Mesendoderm (in vitro differentiated cells): ENCODE measurements around the gene PIWIL4.
A peak's percentile ranks its signal among the peaks of the same experiment; 100 is the strongest.

ENCODE experiments used
- DNase-seq: peaks from one replicate; pipeline ENCODE4 v3.0.0; 2013
- H2AK5ac ChIP-seq: 2 replicates; pipeline ENCODE4 v1.6.1; 2013; ENCODE audit warnings: low read length, inconsistent platforms
- H2BK120ac ChIP-seq: 2 replicates; pipeline ENCODE4 v1.6.1; 2013; ENCODE audit warnings: low read depth, mild to moderate bottlenecking, low read length, moderate library complexity, mixed read lengths
- H2BK15ac ChIP-seq: replicated peaks from 2 replicates; pipeline ENCODE4 v1.6.1; 2013; ENCODE audit warnings: low read depth, mild to moderate bottlenecking, moderate library complexity
- H2BK5ac ChIP-seq: 2 replicates; pipeline ENCODE4 v1.6.1; 2013; ENCODE audit warnings: low read length, inconsistent platforms
- H3K18ac ChIP-seq: 2 replicates; pipeline ENCODE4 v1.6.1; 2013; ENCODE audit warnings: mild to moderate bottlenecking, low read length, mixed read lengths
- H3K23ac ChIP-seq: one replicate; pipeline ENCODE4 v1.6.1; 2013; ENCODE audit warnings: low read length
- H3K27ac ChIP-seq: 2 replicates; pipeline ENCODE4 v1.5.1; 2013; ENCODE audit warnings: low read depth, mild to moderate bottlenecking, inconsistent platforms, low read length, moderate library complexity
- H3K27me3 ChIP-seq: 2 replicates; pipeline ENCODE4 v1.6.1; 2013; ENCODE audit warnings: low read length, control low read depth, mild to moderate bottlenecking, inconsistent platforms; ENCODE audit not compliant: insufficient read depth, poor library complexity
- H3K36me3 ChIP-seq: 2 replicates; pipeline ENCODE4 v1.6.1; 2013; ENCODE audit warnings: low read length, inconsistent platforms; ENCODE audit not compliant: control insufficient read depth, insufficient read depth
- H3K4ac ChIP-seq: one replicate; pipeline ENCODE4 v1.6.1; 2013; ENCODE audit warnings: low read depth, mild to moderate bottlenecking, low read length, moderate library complexity
- H3K4me1 ChIP-seq: 2 replicates; pipeline ENCODE4 v1.6.1; 2013; ENCODE audit warnings: low read depth, low read length, inconsistent platforms; ENCODE audit not compliant: control insufficient read depth
- H3K4me2 ChIP-seq: 2 replicates; pipeline ENCODE4 v1.6.1; 2013; ENCODE audit warnings: low read length
- H3K4me3 ChIP-seq: 2 replicates; pipeline ENCODE4 v1.5.1; 2013; ENCODE audit warnings: mild to moderate bottlenecking, low read length
- H3K56ac ChIP-seq: one replicate; pipeline ENCODE4 v1.6.1; 2013; ENCODE audit warnings: low read length
- H3K79me1 ChIP-seq: 2 replicates; pipeline ENCODE4 v1.6.1; 2013; ENCODE audit warnings: low read length, inconsistent platforms
- H3K79me2 ChIP-seq: 2 replicates; pipeline ENCODE4 v1.6.1; 2013; ENCODE audit warnings: mild to moderate bottlenecking, low read length; ENCODE audit not compliant: control insufficient read depth, insufficient read depth
- H3K9ac ChIP-seq: 2 replicates; pipeline ENCODE4 v1.6.1; 2013; ENCODE audit warnings: low read length, inconsistent platforms
- H4K5ac ChIP-seq: one replicate; pipeline ENCODE4 v1.6.1; 2013; ENCODE audit warnings: low read length
- H4K8ac ChIP-seq: one replicate; pipeline ENCODE4 v1.6.1; 2013; ENCODE audit warnings: low read depth, mild to moderate bottlenecking, control low read depth, low read length, moderate library complexity
- WGBS: extraction: QIAGEN DNeasy Blood & Tissue Kit; methylation state at CpG from one replicate; pipeline ENCODE4 v1.1.7; 2013; ENCODE audit warnings: low lambda C conversion rate, missing lambda C conversion rate; ENCODE audit not compliant: insufficient coverage; ENCODE audit errors: extremely low coverage; 5-methylcytosine and 5-hydroxymethylcytosine counted together

Gene PIWIL4

GRCh38 chr11:94636388-94636949 lies 69.3 kb downstream of the PIWIL4 start:
- H3K27me3 ChIP-seq, result no peaks in the 10 kb centered on the region
- no peak overlapping the region for H3K23ac ChIP-seq
- H3K4me2 ChIP-seq, result no peak overlapping the region
- H2BK120ac ChIP-seq, result no peak overlapping the region
- H4K5ac ChIP-seq, result no peak overlapping the region
- no peak overlapping the region for H2BK5ac ChIP-seq
- no peaks in the 10 kb centered on the region for H3K36me3 ChIP-seq
- WGBS, result no CpG with 5 or more reads among the region's 2 CpGs
- no peak overlapping the region for H3K27ac ChIP-seq
- no peak overlapping the region for H3K9ac ChIP-seq
- H3K79me2 ChIP-seq, result no peaks in the 10 kb centered on the region
- no peak overlapping the region for H3K4me3 ChIP-seq
- peak overlapping the region; percentile 63 for H3K56ac ChIP-seq
- H3K18ac ChIP-seq, result no peak overlapping the region
- no peak overlapping the region for H2AK5ac ChIP-seq
- H4K8ac ChIP-seq, result no peak overlapping the region
- H3K4ac ChIP-seq, result no peak overlapping the region
- no peak overlapping the region for H2BK15ac ChIP-seq
- H3K79me1 ChIP-seq, result peaks cover 2% of the 10 kb centered on the region
- peaks cover 20% of the 10 kb centered on the region for H3K4me1 ChIP-seq
- DNase-seq, result no peak

DNA sequence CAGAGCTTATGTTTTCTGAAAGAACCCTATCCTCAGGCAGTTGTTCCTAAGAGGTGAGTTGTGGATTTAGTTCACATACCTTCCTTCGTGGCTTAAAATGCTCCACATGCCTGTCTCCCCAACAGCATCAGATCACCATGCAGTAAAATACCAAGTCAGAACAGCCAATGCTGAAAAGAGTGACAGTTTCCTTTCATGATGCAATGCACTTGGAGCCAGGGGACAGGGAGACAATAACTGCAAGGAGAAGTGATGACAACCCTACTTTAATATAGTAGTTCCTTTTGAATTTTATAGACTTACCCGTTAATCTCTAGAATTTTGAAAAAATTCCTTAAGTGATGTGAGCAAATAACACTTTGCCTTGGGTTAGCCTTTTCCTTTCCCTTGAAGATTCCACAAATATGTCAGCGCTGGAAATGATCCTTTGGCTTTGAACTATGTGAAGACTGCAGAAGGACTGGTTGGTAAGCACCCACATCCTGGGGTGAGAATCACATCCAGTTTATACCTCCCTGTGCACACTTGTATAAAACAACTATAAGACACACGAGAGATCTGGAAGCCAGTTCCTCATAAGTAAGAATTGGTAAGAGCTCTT lies 71.2 kb downstream of the PIWIL4 start:
- H4K8ac ChIP-seq, result no peak overlapping the region
- peak overlapping the region; percentile 92 for H2BK5ac ChIP-seq
- H3K79me2 ChIP-seq, result no peaks in the 10 kb centered on the region
- H3K27me3 ChIP-seq, result no peaks in the 10 kb centered on the region
- H3K18ac ChIP-seq, result peak overlapping the region; percentile 76
- no peak overlapping the region for H4K5ac ChIP-seq
- no peak overlapping the region for H3K4me2 ChIP-seq
- H3K23ac ChIP-seq, result no peak overlapping the region
- H3K4me3 ChIP-seq, result no peak overlapping the region
- H3K79me1 ChIP-seq, result peaks cover 2% of the 10 kb centered on the region
- peak; percentile 83 for DNase-seq
- WGBS, result no CpG with 5 or more reads among the region's 4 CpGs
- no peak overlapping the region for H3K27ac ChIP-seq
- peak overlapping the region; percentile 73 for H3K56ac ChIP-seq
- peaks cover 20% of the 10 kb centered on the region for H3K4me1 ChIP-seq
- H2BK15ac ChIP-seq, result peak overlapping the region; percentile 41
- no peak overlapping the region for H3K4ac ChIP-seq
- no peaks in the 10 kb centered on the region for H3K36me3 ChIP-seq
- no peak overlapping the region for H3K9ac ChIP-seq
- H2BK120ac ChIP-seq, result peak overlapping the region; percentile 84
- peak overlapping the region; percentile 100 for H2AK5ac ChIP-seq

- Histone ChIP-seq H3K27ac (no peak overlapping the region), H3K56ac (peak overlapping the region; percentile 73), H3K23ac (peak overlapping the region; percentile 69), H3K9ac (no peak overlapping the region), H3K79me1 (peaks cover 2% of the 10 kb centered on the region), H3K36me3 (no peaks in the 10 kb centered on the region), H3K4me1 (peaks cover 20% of the 10 kb centered on the region), H4K8ac (no peak overlapping the region), H2BK5ac (peak overlapping the region; percentile 92), H3K18ac (peak overlapping the region; percentile 76), H4K5ac (peak overlapping the region; percentile 72), H2BK15ac (peak overlapping the region; percentile 64), H3K27me3 (no peaks in the 10 kb centered on the region), H3K4ac (peak overlapping the region; percentile 63), H3K4me2 (no peak overlapping the region), H2AK5ac (peak overlapping the region; percentile 100), H2BK120ac (peak overlapping the region; percentile 84), H3K4me3 (no peak overlapping the region), H3K79me2 (no peaks in the 10 kb centered on the region)
- no CpG with 5 or more reads among the region's 4 CpGs for WGBS
- no peak for DNase-seq
Observed at GRCh38 chr11:94638902-94639373, 71.8 kb downstream of the PIWIL4 start.

DNA sequence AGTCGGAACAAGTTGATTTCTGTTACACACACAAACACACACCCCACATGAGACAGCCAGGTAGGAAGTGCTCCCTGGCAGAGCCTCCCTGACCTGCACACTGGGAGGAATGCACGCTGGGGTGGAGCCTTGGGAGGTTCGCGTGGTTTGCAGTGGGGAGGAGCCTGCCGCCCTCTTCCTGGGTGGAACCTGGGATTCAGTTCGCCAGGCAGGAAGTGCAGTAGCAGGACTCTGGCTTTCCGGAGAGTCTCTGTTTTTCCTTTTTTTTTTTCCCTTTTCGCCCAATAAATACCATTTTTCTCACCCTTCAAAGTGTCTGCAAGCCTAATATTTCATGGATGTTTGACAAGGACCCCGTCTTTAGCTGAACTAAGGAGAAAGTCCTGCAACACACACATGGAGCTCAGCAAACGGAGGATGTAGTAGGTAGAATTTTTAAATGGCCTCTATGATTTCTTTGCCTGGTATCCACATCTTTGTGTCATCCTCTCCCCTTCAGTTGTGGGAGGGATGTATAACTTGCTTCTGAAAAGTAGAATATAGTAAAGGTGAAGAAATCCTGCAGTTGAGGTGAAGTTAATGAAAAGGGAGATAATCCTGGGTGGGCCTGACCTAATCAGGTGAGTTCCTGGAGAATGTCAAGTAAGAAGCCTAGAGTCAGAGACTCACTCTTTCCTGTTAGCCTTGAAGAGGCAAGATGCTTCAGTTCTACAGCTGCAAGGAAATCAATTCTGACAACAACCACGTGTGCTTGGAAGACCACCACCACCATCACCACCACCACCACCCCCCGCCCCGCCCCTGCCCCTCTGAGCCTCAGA lies 72.9 kb downstream of the PIWIL4 start:
- peak overlapping the region; percentile 5 for H3K27ac ChIP-seq
- H2AK5ac ChIP-seq, result peak overlapping the region; percentile 100
- peak overlapping the region; percentile 29 for H3K9ac ChIP-seq
- H2BK5ac ChIP-seq, result peak overlapping the region; percentile 92
- DNase-seq, result peak; percentile 41
- H2BK15ac ChIP-seq, result no peak overlapping the region
- H3K79me2 ChIP-seq, result no peaks in the 10 kb centered on the region
- H3K27me3 ChIP-seq, result no peaks in the 10 kb centered on the region
- H4K8ac ChIP-seq, result no peak overlapping the region
- H3K4me2 ChIP-seq, result no peak overlapping the region
- H4K5ac ChIP-seq, result peak overlapping the region; percentile 66
- H3K79me1 ChIP-seq, result peaks cover 2% of the 10 kb centered on the region
- H3K18ac ChIP-seq, result peak overlapping the region; percentile 76
- H2BK120ac ChIP-seq, result peak overlapping the region; percentile 84
- peaks cover 20% of the 10 kb centered on the region for H3K4me1 ChIP-seq
- H3K36me3 ChIP-seq, result no peaks in the 10 kb centered on the region
- no CpG with 5 or more reads among the region's 13 CpGs for WGBS
- H3K23ac ChIP-seq, result no peak overlapping the region
- no peak overlapping the region for H3K4me3 ChIP-seq
- peak overlapping the region; percentile 99 for H3K4ac ChIP-seq
- H3K56ac ChIP-seq, result peak overlapping the region; percentile 73

DNA sequence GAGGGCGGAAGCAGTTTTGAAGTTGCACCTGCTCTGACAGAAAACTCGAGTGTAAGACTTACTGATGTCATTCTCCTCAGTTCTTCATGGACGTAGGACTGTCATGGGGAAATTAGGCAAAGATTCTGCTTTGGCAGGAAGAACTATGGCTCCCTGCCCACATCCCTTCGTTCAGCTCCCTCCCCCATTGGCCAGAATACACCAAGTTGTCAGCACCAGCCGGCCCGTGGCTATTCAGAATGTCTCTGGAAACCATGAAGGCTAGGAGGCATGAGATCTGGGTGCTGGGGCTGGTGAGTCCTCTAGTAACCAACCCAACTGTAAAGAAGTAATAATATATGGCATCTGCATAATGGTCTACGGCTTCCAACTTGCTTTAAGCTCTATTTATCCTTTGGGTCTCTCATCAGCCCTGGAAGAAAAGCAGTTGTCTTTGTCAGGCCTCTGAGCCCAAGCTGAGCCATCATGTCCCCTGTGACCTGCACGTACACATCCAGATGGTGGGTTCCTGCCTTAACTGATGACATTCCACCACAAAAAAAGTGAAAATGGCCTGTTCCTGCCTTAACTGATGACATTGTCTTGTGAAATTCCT lies 74.1 kb downstream of the PIWIL4 start:
- peaks cover 20% of the 10 kb centered on the region for H3K4me1 ChIP-seq
- H3K27ac ChIP-seq, result peak overlapping the region; percentile 69
- H3K9ac ChIP-seq, result peak overlapping the region; percentile 40
- no peaks in the 10 kb centered on the region for H3K79me2 ChIP-seq
- H3K4me3 ChIP-seq, result no peak overlapping the region
- DNase-seq, result peak; percentile 64
- H4K8ac ChIP-seq, result no peak overlapping the region
- H2BK5ac ChIP-seq, result peak overlapping the region; percentile 99
- H4K5ac ChIP-seq, result peak overlapping the region; percentile 21
- WGBS, result no CpG with 5 or more reads among the region's 8 CpGs
- H3K4ac ChIP-seq, result peak overlapping the region; percentile 99
- peak overlapping the region; percentile 87 for H2AK5ac ChIP-seq
- H3K23ac ChIP-seq, result no peak overlapping the region
- H3K27me3 ChIP-seq, result no peaks in the 10 kb centered on the region
- H2BK15ac ChIP-seq, result no peak overlapping the region
- H3K4me2 ChIP-seq, result no peak overlapping the region
- peak overlapping the region; percentile 78 for H3K56ac ChIP-seq
- H3K79me1 ChIP-seq, result peaks cover 2% of the 10 kb centered on the region
- H3K36me3 ChIP-seq, result no peaks in the 10 kb centered on the region
- H2BK120ac ChIP-seq, result peak overlapping the region; percentile 5
- H3K18ac ChIP-seq, result peak overlapping the region; percentile 61
